GM21619 (cell line): Measurements from ENCODE around the gene KHDC3L.

Source experiments
- ATAC-seq: cut with Tn5 transposase; IDR thresholded peaks from one replicate; pipeline ENCODE4 v1.9.1; 2021; ENCODE audit not compliant: unreplicated experiment

Gene KHDC3L

GRCh38 chr6:73362358-73362757, at the start of gene KHDC3L:
Gene KHDC3L, plus strand, starts transcription at chr6:73362658. Its CDS starts 72 bp downstream, at chr6:73362730.
- ATAC-seq = no peak

GRCh38 chr6:73314577-73315492, 47.6 kb upstream of the KHDC3L start:
- ATAC-seq = no peak

- no peak for ATAC-seq
Observed at GRCh38 chr6:73323323-73323722, 39.1 kb upstream of the KHDC3L start.

GRCh38 chr6:73325656-73326055, 36.8 kb upstream of the KHDC3L start:
- ATAC-seq = no peak

- ATAC-seq = no peak
Observed at GRCh38 chr6:73328790-73329189, 33.7 kb upstream of the KHDC3L start.

GRCh38 chr6:73329201-73329600, 33.3 kb upstream of the KHDC3L start:
- ATAC-seq = peak; percentile 69

GRCh38 chr6:73339340-73339739, 23.1 kb upstream of the KHDC3L start:
- no peak for ATAC-seq

GRCh38 chr6:73340048-73340447, 22.4 kb upstream of the KHDC3L start:
- ATAC-seq = no peak

GRCh38 chr6:73341335-73341734, 21.1 kb upstream of the KHDC3L start:
- no peak for ATAC-seq

- ATAC-seq = no peak
Observed at GRCh38 chr6:73342174-73342573, 20.3 kb upstream of the KHDC3L start.

GRCh38 chr6:73343164-73343563, 19.3 kb upstream of the KHDC3L start:
- no peak for ATAC-seq

GRCh38 chr6:73348550-73349204, 13.8 kb upstream of the KHDC3L start:
- ATAC-seq = no peak

- ATAC-seq = no peak
Observed at GRCh38 chr6:73349311-73349710, 13.1 kb upstream of the KHDC3L start.

GRCh38 chr6:73353636-73354593, 8.5 kb upstream of the KHDC3L start, which contains the start of gene DPPA5:
Gene DPPA5, minus strand, starts transcription at chr6:73354276. Its CDS starts 51 bp downstream, at chr6:73354225.
- ATAC-seq = no peak

GRCh38 chr6:73362869-73363536, 545 bp downstream of the KHDC3L start:
- no peak for ATAC-seq

GRCh38 chr6:73363537-73363875, 1.0 kb downstream of the KHDC3L start:
- no peak for ATAC-seq

- ATAC-seq = no peak
Observed at GRCh38 chr6:73364121-73364520, 1.7 kb downstream of the KHDC3L start.

GRCh38 chr6:73364549-73364948, 2.1 kb downstream of the KHDC3L start:
- no peak for ATAC-seq

GRCh38 chr6:73367761-73368355, 5.4 kb downstream of the KHDC3L start:
- ATAC-seq = no peak

- ATAC-seq = no peak
Observed at GRCh38 chr6:73368675-73369074, 6.2 kb downstream of the KHDC3L start.
